ENCODE data around the gene SCARB1.

GRCh38 chr12:124772289-124773170 lies 91.1 kb downstream of the SCARB1 start:
- TF ChIP-seq POLR2AphosphoS5 (IDR thresholded peaks at IDR 0.05; ENCODE audit: insufficient read depth, low read depth, low read length) (no peak), EZH2 (IDR thresholded peaks at IDR 0.05; ENCODE audit: borderline replicate concordance, low read depth, low read length, severe bottlenecking) (no peak), CTCF (IDR thresholded peaks at IDR 0.05; ENCODE audit: extremely low read depth in 1 of 2, insufficient read depth in 1 of 2, low read depth in 1 of 2, low read length in 2 of 2) (no peak)
